ENCODE data around the gene STMN3. TPM values are rescaled to one million over a fixed set of nuclear protein-coding genes. Genes with fewer than 3 reads are reported as not detected.

STMN3 gene
- total RNA-seq, 1 experiment from 2014 or later: 42.7 TPM

DNA sequence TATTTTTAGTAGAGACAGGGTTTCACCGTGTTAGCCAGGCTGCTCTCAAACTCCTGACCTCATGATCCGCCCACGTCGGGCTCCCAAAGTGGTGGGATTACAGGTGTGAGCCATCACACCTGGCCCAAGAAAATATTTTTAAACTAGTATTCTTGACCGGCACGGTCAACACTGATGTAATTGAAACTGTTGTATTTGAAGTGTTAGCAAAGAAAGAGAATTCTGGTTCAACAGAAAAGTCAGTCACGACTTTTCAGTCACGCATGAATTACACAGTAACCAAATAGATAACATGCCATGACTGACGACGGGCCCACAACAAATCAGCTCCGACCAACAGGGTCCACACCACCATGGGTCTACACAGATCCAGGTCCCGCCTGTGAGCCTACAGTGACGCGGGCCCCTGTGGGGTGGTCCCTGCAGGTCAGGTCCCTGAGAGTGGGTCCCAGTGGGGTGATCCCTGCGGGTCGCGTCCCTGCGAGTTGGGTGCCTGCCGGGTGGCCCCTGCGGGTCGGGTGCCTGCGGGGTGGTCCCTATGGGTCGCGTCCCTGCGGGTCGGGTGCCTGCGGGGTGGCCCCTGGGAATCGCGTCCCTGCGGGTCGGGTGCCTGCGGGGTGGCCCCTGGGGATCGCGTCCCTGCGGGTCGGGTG lies 27.3 kb downstream of the STMN3 start:
- H3K4me1 ChIP-seq (ENCODE audit: control insufficient read depth, insufficient read depth, low read length): peaks cover 3% of the 10 kb centered on the region; the same call in 1 of the 2 replicates
- no peaks in the 10 kb centered on the region for H3K27me3 ChIP-seq (ENCODE audit: control insufficient read depth, insufficient read depth, low read length)
- peak overlapping the region; percentile 90 for H3K27ac ChIP-seq (ENCODE audit: low read length)
- no TSS peak for BruUV-seq (replicated peaks)
- H3K36me3 ChIP-seq (ENCODE audit: control insufficient read depth, insufficient read depth, low read length): no peaks in the 10 kb centered on the region
- DNase-seq (ENCODE audit: low read depth, low spot score): no peak
- CTCF ChIA-PET: no interaction called here
- intact Hi-C loops (cut with micrococcal nuclease; ENCODE audit: unreplicated experiment) (no loop called here), in situ Hi-C loops (cut with HindIII; ENCODE audit: low pct_unique_long_range_greater_than_20kb, low sequenced_read_pairs) (no loop called here)
- POLR2A ChIA-PET: no interaction called here
- no peak for ATAC-seq
- peak overlapping the region; percentile 78 to 79 for H3K4me3 ChIP-seq (ENCODE audit: low read depth in 2 of 2, low read length in 2 of 2)
- no peaks in the 10 kb centered on the region for H3K9me3 ChIP-seq (ENCODE audit: control insufficient read depth, insufficient read depth, low read depth, low read length)
- TF ChIP-seq TCF7L2 (IDR thresholded peaks at IDR 0.05; ENCODE audit: low read depth, low read length) (no peak), POLR2AphosphoS5 (IDR thresholded peaks at IDR 0.05; ENCODE audit: low read depth, low read length) (no peak; the same call in 1 of the 2 replicates), SIN3A (IDR thresholded peaks at IDR 0.05; ENCODE audit: borderline replicate concordance, insufficient read depth, low read depth, low read length) (no peak)
- TF ChIP-seq, protein P1, sequence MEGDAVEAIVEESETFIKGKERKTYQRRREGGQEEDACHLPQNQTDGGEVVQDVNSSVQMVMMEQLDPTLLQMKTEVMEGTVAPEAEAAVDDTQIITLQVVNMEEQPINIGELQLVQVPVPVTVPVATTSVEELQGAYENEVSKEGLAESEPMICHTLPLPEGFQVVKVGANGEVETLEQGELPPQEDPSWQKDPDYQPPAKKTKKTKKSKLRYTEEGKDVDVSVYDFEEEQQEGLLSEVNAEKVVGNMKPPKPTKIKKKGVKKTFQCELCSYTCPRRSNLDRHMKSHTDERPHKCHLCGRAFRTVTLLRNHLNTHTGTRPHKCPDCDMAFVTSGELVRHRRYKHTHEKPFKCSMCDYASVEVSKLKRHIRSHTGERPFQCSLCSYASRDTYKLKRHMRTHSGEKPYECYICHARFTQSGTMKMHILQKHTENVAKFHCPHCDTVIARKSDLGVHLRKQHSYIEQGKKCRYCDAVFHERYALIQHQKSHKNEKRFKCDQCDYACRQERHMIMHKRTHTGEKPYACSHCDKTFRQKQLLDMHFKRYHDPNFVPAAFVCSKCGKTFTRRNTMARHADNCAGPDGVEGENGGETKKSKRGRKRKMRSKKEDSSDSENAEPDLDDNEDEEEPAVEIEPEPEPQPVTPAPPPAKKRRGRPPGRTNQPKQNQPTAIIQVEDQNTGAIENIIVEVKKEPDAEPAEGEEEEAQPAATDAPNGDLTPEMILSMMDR (IDR thresholded peaks at IDR 0.05): no peak
- TF ChIP-seq, protein P2, sequence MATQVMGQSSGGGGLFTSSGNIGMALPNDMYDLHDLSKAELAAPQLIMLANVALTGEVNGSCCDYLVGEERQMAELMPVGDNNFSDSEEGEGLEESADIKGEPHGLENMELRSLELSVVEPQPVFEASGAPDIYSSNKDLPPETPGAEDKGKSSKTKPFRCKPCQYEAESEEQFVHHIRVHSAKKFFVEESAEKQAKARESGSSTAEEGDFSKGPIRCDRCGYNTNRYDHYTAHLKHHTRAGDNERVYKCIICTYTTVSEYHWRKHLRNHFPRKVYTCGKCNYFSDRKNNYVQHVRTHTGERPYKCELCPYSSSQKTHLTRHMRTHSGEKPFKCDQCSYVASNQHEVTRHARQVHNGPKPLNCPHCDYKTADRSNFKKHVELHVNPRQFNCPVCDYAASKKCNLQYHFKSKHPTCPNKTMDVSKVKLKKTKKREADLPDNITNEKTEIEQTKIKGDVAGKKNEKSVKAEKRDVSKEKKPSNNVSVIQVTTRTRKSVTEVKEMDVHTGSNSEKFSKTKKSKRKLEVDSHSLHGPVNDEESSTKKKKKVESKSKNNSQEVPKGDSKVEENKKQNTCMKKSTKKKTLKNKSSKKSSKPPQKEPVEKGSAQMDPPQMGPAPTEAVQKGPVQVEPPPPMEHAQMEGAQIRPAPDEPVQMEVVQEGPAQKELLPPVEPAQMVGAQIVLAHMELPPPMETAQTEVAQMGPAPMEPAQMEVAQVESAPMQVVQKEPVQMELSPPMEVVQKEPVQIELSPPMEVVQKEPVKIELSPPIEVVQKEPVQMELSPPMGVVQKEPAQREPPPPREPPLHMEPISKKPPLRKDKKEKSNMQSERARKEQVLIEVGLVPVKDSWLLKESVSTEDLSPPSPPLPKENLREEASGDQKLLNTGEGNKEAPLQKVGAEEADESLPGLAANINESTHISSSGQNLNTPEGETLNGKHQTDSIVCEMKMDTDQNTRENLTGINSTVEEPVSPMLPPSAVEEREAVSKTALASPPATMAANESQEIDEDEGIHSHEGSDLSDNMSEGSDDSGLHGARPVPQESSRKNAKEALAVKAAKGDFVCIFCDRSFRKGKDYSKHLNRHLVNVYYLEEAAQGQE (IDR thresholded peaks at IDR 0.05; ENCODE audit: insufficient read depth in 1 of 2, low read depth in 2 of 2, low read length in 1 of 2): no peak

DNA sequence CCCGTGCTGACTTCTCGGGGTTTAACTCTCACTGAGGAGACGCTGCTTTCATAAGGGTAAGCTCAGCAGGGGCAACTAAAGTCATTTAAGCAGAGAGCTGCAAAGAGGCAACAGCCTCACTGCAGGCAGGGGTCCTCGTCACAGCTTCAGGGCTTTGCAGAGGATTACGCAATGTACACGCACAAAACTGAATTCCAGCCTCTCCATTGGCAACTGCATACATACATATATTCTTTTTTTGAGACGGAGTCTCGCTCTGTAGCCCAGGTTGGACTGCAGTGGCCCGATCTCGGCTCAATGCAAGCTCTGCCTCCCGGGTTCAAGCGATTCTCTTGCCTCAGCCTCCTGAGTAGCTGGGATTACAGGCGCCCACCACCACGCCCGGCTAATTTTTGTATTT lies 28.7 kb downstream of the STMN3 start:
- POLR2A ChIA-PET: no interaction called here
- Histone ChIP-seq H3K4me3 (ENCODE audit: low read depth in 2 of 2, low read length in 2 of 2) (no peak overlapping the region), H3K36me3 (ENCODE audit: control insufficient read depth, insufficient read depth, low read length) (no peaks in the 10 kb centered on the region), H3K27ac (ENCODE audit: low read length) (no peak overlapping the region), H3K9me3 (ENCODE audit: control insufficient read depth, insufficient read depth, low read depth, low read length) (no peaks in the 10 kb centered on the region), H3K27me3 (ENCODE audit: control insufficient read depth, insufficient read depth, low read length) (no peaks in the 10 kb centered on the region), H3K4me1 (ENCODE audit: control insufficient read depth, insufficient read depth, low read length) (peaks cover 5% of the 10 kb centered on the region; the same call in 1 of the 2 replicates)
- in situ Hi-C loops (cut with HindIII; ENCODE audit: low pct_unique_long_range_greater_than_20kb, low sequenced_read_pairs) (no loop called here), intact Hi-C loops (cut with micrococcal nuclease; ENCODE audit: unreplicated experiment) (no loop called here)
- ATAC-seq: no peak
- no peak for DNase-seq (ENCODE audit: low read depth, low spot score)
- no TSS peak for BruUV-seq (replicated peaks)
- TF ChIP-seq, protein P1 (IDR thresholded peaks at IDR 0.05): no peak
- TF ChIP-seq, protein P2 (IDR thresholded peaks at IDR 0.05; ENCODE audit: insufficient read depth in 1 of 2, low read depth in 2 of 2, low read length in 1 of 2): no peak
- no peak for TF ChIP-seq POLR2AphosphoS5 (IDR thresholded peaks at IDR 0.05; ENCODE audit: low read depth, low read length)
- no peak for TF ChIP-seq SIN3A (IDR thresholded peaks at IDR 0.05; ENCODE audit: borderline replicate concordance, insufficient read depth, low read depth, low read length)
- no peak for TF ChIP-seq TCF7L2 (IDR thresholded peaks at IDR 0.05; ENCODE audit: low read depth, low read length)
- CTCF ChIA-PET: interaction anchor here (0.6 kb wide), 1 partner anchor 86 kb away, joined by 10 read pairs; no protein-coding TSS in a partner anchor
